H1 (cell line): ENCODE measurements around the gene WDR3. TPM values are rescaled to one million over a fixed set of nuclear protein-coding genes. Genes with fewer than 3 reads are reported as not detected.

Experiments used
- CTCF ChIA-PET: fragments of 300-600 bp; sonication (Branson Sonifier 250); formaldehyde crosslinking; loops from one replicate; lab custom pipeline; 2021; ENCODE audit not compliant: partially characterized antibody; lab: Charles Lee
- POLR2A ChIA-PET: fragments of 300-600 bp; sonication (Branson Sonifier 250); formaldehyde crosslinking; loops from one replicate; lab custom pipeline; 2021; ENCODE audit warnings: inconsistent platforms; ENCODE audit not compliant: partially characterized antibody; lab: Charles Lee
- DNase-seq, 2 experiments: peaks; one replicate each; pipeline versions ENCODE4 v3.0.0 to v3.0.0-alpha.2; 2010 to 2022; ENCODE audit warnings: low spot score in 2 of 2, low read depth in 1 of 2, mixed read lengths in 1 of 2
- FAIRE-seq: peaks from 2 replicates; lab custom pipeline; 2011; peaks lifted over from hg19 to GRCh38; lab: Jason Lieb, UNC
- H2AFZ ChIP-seq: 2 replicates; pipeline ENCODE4 v1.8.1; 2012; ENCODE audit warnings: low read length, inconsistent platforms
- H2AK5ac ChIP-seq: 2 replicates; pipeline ENCODE4 v1.6.1; 2013; ENCODE audit warnings: low read depth, low read length
- H2BK120ac ChIP-seq: replicated peaks from 2 replicates; pipeline ENCODE3; 2013; ENCODE audit warnings: low read depth, low read length, inconsistent platforms
- H2BK12ac ChIP-seq: 2 replicates; pipeline ENCODE4 v1.6.1; 2013; ENCODE audit warnings: low read depth, low read length
- H2BK15ac ChIP-seq: 2 replicates; pipeline ENCODE4 v1.6.1; 2013; ENCODE audit warnings: low read length
- H2BK20ac ChIP-seq: 2 replicates; pipeline ENCODE4 v1.6.1; 2013; ENCODE audit warnings: low read length
- H2BK5ac ChIP-seq: 2 replicates; pipeline ENCODE4 v1.6.1; 2013; ENCODE audit warnings: low read depth, low read length
- H3K14ac ChIP-seq: 2 replicates; pipeline ENCODE4 v1.6.1; 2013; ENCODE audit warnings: inconsistent platforms; ENCODE audit not compliant: insufficient read length
- H3K18ac ChIP-seq: 2 replicates; pipeline ENCODE4 v1.6.1; 2013; ENCODE audit warnings: low read length; ENCODE audit errors: extremely low read depth
- H3K23ac ChIP-seq: 2 replicates; pipeline ENCODE4 v1.6.1; 2013; ENCODE audit warnings: inconsistent platforms; ENCODE audit not compliant: insufficient read length
- H3K23me2 ChIP-seq: 2 replicates; pipeline ENCODE4 v1.6.1; 2013; ENCODE audit warnings: low read depth, low read length
- H3K27ac ChIP-seq: 2 replicates; pipeline ENCODE4 v1.6.1; 2011; ENCODE audit warnings: low read depth, low read length, inconsistent platforms
- H3K27me3 ChIP-seq, 4 experiments: replicated peaks in 1 of 4; 1 replicate in 1 of 4; 2 replicates in 3 of 4; pipeline versions ENCODE4 v1.6.1 to v1.8.1; 2011 to 2013; ENCODE audit warnings: low read length in 3 of 4, mild to moderate bottlenecking in 3 of 4, inconsistent platforms in 2 of 4, mixed read lengths in 2 of 4, moderate library complexity in 1 of 4; ENCODE audit not compliant: control insufficient read depth in 3 of 4, insufficient read depth in 3 of 4; ENCODE audit errors: extremely low read depth in 1 of 4
- H3K36me3 ChIP-seq, 4 experiments: 2 replicates each; pipeline versions ENCODE4 v1.6.1 to v1.8.1; 2011 to 2013; ENCODE audit warnings: mild to moderate bottlenecking in 4 of 4, low read length in 3 of 4, moderate library complexity in 2 of 4, control low read depth in 1 of 4, inconsistent platforms in 1 of 4; ENCODE audit not compliant: insufficient read depth in 4 of 4, control insufficient read depth in 2 of 4
- H3K4ac ChIP-seq: replicated peaks from 2 replicates; pipeline ENCODE3; 2013; ENCODE audit warnings: low read length, low read depth, mixed read lengths, inconsistent platforms; ENCODE audit not compliant: insufficient read length
- H3K4me1 ChIP-seq, 4 experiments: replicated peaks in 1 of 4; 1 replicate in 1 of 4; 2 replicates in 3 of 4; pipeline versions ENCODE4 v1.6.1 to v1.8.1; 2011 to 2013; ENCODE audit warnings: low read length in 3 of 4, inconsistent platforms in 2 of 4, mixed read lengths in 1 of 4; ENCODE audit not compliant: insufficient read depth in 4 of 4, control insufficient read depth in 3 of 4
- H3K4me2 ChIP-seq, 2 experiments: 2 replicates each; pipeline versions ENCODE4 v1.6.1 to v1.8.1; 2011 to 2013; ENCODE audit warnings: low read depth in 2 of 2, low read length in 2 of 2, control low read depth in 1 of 2, inconsistent platforms in 1 of 2, mild to moderate bottlenecking in 1 of 2; ENCODE audit not compliant: insufficient read depth in 1 of 2
- H3K4me3 ChIP-seq, 4 experiments: fragments of 200-600, 300-600 bp in 1 of 4; sonication (generic), shearing (Covaris generic), sonication (Bioruptor Twin) in 1 of 4; 2 replicates each; pipeline versions ENCODE4 v1.5.1 to v1.8.1; 2011 to 2016; ENCODE audit warnings: low read length in 4 of 4, low read depth in 3 of 4, control low read depth in 2 of 4, inconsistent platforms in 2 of 4, mild to moderate bottlenecking in 2 of 4, mixed read lengths in 1 of 4, moderate library complexity in 1 of 4; ENCODE audit not compliant: insufficient read depth in 2 of 4; ENCODE audit errors: extremely low read depth in 1 of 4
- H3K56ac ChIP-seq: replicated peaks from 2 replicates; pipeline ENCODE3; 2013; ENCODE audit warnings: low read depth, mild to moderate bottlenecking, mixed read lengths, low read length, inconsistent platforms; ENCODE audit not compliant: insufficient read length
- H3K79me1 ChIP-seq: 2 replicates; pipeline ENCODE4 v1.6.1; 2013; ENCODE audit warnings: low read depth, low read length, control low read depth
- H3K79me2 ChIP-seq, 2 experiments: 2 replicates each; pipeline versions ENCODE4 v1.6.1 to v1.8.1; 2012 to 2013; ENCODE audit warnings: low read length in 2 of 2, mild to moderate bottlenecking in 2 of 2, inconsistent platforms in 1 of 2; ENCODE audit not compliant: insufficient read depth in 2 of 2, control insufficient read depth in 1 of 2
- H3K9ac ChIP-seq, 4 experiments: replicated peaks in 1 of 4; 1 replicate in 1 of 4; 2 replicates in 3 of 4; pipeline versions ENCODE4 v1.6.1 to v1.8.1; 2011 to 2013; ENCODE audit warnings: low read depth in 3 of 4, low read length in 3 of 4, control low read depth in 2 of 4, mild to moderate bottlenecking in 2 of 4, moderate library complexity in 2 of 4, inconsistent platforms in 1 of 4; ENCODE audit errors: extremely low read depth in 1 of 4
- H3K9me3 ChIP-seq, 2 experiments: 2 replicates each; pipeline versions ENCODE4 v1.6.1 to v1.8.1; 2012 to 2013; ENCODE audit warnings: mild to moderate bottlenecking in 2 of 2, moderate library complexity in 2 of 2, control low read depth in 1 of 2, inconsistent platforms in 1 of 2, low read depth in 1 of 2, low read length in 1 of 2, mixed read lengths in 1 of 2; ENCODE audit not compliant: insufficient read depth in 2 of 2
- H4K20me1 ChIP-seq, 2 experiments: replicated peaks in 1 of 2; 2 replicates each; pipeline versions ENCODE3 to v1.8.1; 2011 to 2013; ENCODE audit warnings: inconsistent platforms in 2 of 2, low read length in 2 of 2, mild to moderate bottlenecking in 1 of 2; ENCODE audit not compliant: insufficient read depth in 2 of 2, control insufficient read depth in 1 of 2
- H4K5ac ChIP-seq: 2 replicates; pipeline ENCODE4 v1.6.1; 2013; ENCODE audit warnings: low read length, low read depth, mixed read lengths, inconsistent platforms; ENCODE audit not compliant: insufficient read length
- H4K8ac ChIP-seq: 2 replicates; pipeline ENCODE4 v1.8.0; 2013; ENCODE audit warnings: mild to moderate bottlenecking, moderate library complexity, low read length, inconsistent platforms; ENCODE audit not compliant: insufficient read depth; ENCODE audit errors: extremely low read depth
- H4K91ac ChIP-seq: replicated peaks from 2 replicates; pipeline ENCODE3; 2013; ENCODE audit warnings: low read length, mixed read lengths, inconsistent platforms; ENCODE audit not compliant: insufficient read length
- ASH2L ChIP-seq: fragments of 200-600, 300-600 bp; sonication (generic); IDR thresholded peaks from one replicate; pipeline ENCODE4 v1.7.1; 2017; ENCODE audit warnings: low read length
- CBX5 ChIP-seq: fragments of 300-800, 300-1000 bp; sonication (generic); IDR thresholded peaks from 2 replicates; pipeline ENCODE4 v1.7.1; 2016; ENCODE audit warnings: antibody characterized with exemption, low read length, low read depth
- CHD1 ChIP-seq: IDR thresholded peaks from 2 replicates; pipeline ENCODE4 v1.6.1; 2012; ENCODE audit warnings: low read depth, low read length, improper control_type of control experiment
- CTBP2 ChIP-seq: IDR thresholded peaks from 2 replicates; pipeline ENCODE4 v1.7.0; 2011; ENCODE audit warnings: borderline replicate concordance, mild to moderate bottlenecking, moderate library complexity, mixed read lengths, low read length; ENCODE audit not compliant: insufficient read depth, insufficient read length
- EGR1 ChIP-seq: IDR thresholded peaks from 2 replicates; pipeline ENCODE4 v1.6.1; 2011; ENCODE audit warnings: low read depth, low read length, borderline replicate concordance
- EZH2 ChIP-seq: fragments of 200-600 bp; sonication (generic); IDR thresholded peaks from 2 replicates; pipeline ENCODE4 v1.7.1; 2012; ENCODE audit warnings: low read depth, mild to moderate bottlenecking, moderate library complexity, low read length, inconsistent platforms; ENCODE audit not compliant: severe bottlenecking
- FOSL1 ChIP-seq: IDR thresholded peaks from 2 replicates; pipeline ENCODE4 v1.6.1; 2011; ENCODE audit warnings: mild to moderate bottlenecking, low read depth, low read length, moderate library complexity; ENCODE audit not compliant: insufficient read depth
- GABPA ChIP-seq: IDR thresholded peaks from 2 replicates; pipeline ENCODE4 v1.6.1; 2011; ENCODE audit warnings: mild to moderate bottlenecking, low read length, moderate library complexity, borderline replicate concordance; ENCODE audit not compliant: insufficient read depth
- HDAC6 ChIP-seq: IDR thresholded peaks from one replicate; pipeline ENCODE4 v1.7.1; 2012; ENCODE audit warnings: low read depth, mild to moderate bottlenecking, inconsistent platforms, low read length, moderate library complexity
- KDM1A ChIP-seq: fragments of 200-600, 300-600 bp; sonication (generic); IDR thresholded peaks from 2 replicates; pipeline ENCODE4 v1.7.1; 2016; ENCODE audit warnings: mild to moderate bottlenecking, low read length, borderline replicate concordance
- KDM4A ChIP-seq: IDR thresholded peaks from one replicate; pipeline ENCODE4 v1.7.1; 2012; ENCODE audit warnings: low read depth, mild to moderate bottlenecking, moderate library complexity, low read length, inconsistent platforms; ENCODE audit not compliant: severe bottlenecking
- KDM5A ChIP-seq: fragments of 200-600 bp; IDR thresholded peaks from 2 replicates; pipeline ENCODE4 v1.7.1; 2012; ENCODE audit warnings: mild to moderate bottlenecking, low read length, inconsistent platforms, mixed read lengths
- SP4 ChIP-seq: IDR thresholded peaks from 2 replicates; pipeline ENCODE4 v1.6.1; 2012; ENCODE audit warnings: low read length, inconsistent platforms
- TBP ChIP-seq: IDR thresholded peaks from 2 replicates; pipeline ENCODE4 v1.6.1; 2011; ENCODE audit warnings: low read depth, low read length, improper control_type of control experiment
- WGBS, 2 experiments: shearing (Covaris generic) in 1 of 2; methylation state at CpG; one replicate each; pipeline versions ENCODE4 v1.1.6 to v1.1.7; 2013 to 2015; ENCODE audit warnings: low lambda C conversion rate in 2 of 2, mixed read lengths in 2 of 2, inconsistent platforms in 1 of 2, low coverage in 1 of 2, missing lambda C conversion rate in 1 of 2; ENCODE audit not compliant: insufficient replicate concordance in 2 of 2, insufficient coverage in 1 of 2, insufficient read length in 1 of 2; ENCODE audit errors: extremely low coverage in 1 of 2, missing lambda C conversion rate in 1 of 2; 5-methylcytosine and 5-hydroxymethylcytosine counted together
- polyA plus RNA-seq, 7 experiments: library from polyadenylated mRNA; depleted of rRNA in 3 of 7; stranded (reverse) in 5 of 7; unstranded in 2 of 7; fragments of >200 nt in 5 of 7; fragments of 200-250 nt in 2 of 7; gene quantifications; 1 replicate in 5 of 7; 2 replicates in 1 of 7; 4 replicates in 1 of 7; pipeline versions ENCODE4 v1.2.1 to v1.2.3, GENCODE V29; 2011 to 2013; ENCODE audit warnings: missing spikeins in 2 of 7, mixed read lengths in 2 of 7
- total RNA-seq: library from RNA; stranded (reverse); fragmentation: NEBNext Ultra II Directional; extraction: Animal tissue kit (Norgen Biotek cat#: 25700); gene quantifications from 2 replicates; pipeline ENCODE4 v1.2.1, GENCODE V29; 2021

WDR3 gene
- total and polyA plus RNA-seq, 2 of the 8 experiments (the other 6 are each of a cell fraction or from before 2014, with no cell fraction given): 18.2 to 67.9 TPM

DNA sequence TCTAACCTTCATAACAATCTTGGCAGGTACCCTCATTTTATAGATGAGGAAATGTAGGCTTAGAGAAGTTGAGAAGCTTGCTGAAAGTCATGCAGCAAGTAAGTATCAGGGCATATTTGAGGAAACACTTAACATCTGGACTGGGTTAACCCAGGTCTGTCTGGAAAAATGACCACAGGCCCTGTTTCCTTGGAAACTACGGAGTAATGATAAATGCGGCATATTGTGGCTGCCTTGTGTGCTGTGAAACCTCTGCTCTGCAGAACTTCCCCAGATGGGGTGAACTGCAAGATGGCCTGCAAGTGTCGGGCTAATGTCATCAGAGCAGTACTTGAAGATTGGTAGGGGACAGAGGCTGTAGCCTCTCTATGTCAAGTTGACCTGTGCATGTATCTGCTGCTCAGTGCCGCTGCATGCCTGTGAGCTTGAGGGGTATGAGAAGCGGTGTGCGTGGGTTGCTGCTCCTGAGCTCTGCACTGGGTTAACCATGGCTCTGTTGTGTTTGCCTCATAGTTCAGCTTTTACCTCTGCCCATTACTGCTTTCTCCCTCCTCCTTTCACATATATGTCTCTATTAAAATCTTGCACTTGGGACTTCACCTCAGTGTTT, 83.1 kb downstream of the WDR3 start:
- no peak overlapping the region for H3K14ac ChIP-seq
- H3K9me3 ChIP-seq: no peaks in the 10 kb centered on the region
- no peak for FAIRE-seq
- H2BK120ac ChIP-seq: no peak overlapping the region
- H3K23me2 ChIP-seq: no peaks in the 10 kb centered on the region
- H3K36me3 ChIP-seq: no peaks in the 10 kb centered on the region
- no peak overlapping the region for H2BK20ac ChIP-seq
- H2BK15ac ChIP-seq: no peak overlapping the region
- no peaks in the 10 kb centered on the region for H4K20me1 ChIP-seq
- H4K91ac ChIP-seq: no peak overlapping the region
- no peaks in the 10 kb centered on the region for H3K27me3 ChIP-seq
- no peak overlapping the region for H2BK12ac ChIP-seq
- no peak overlapping the region for H3K9ac ChIP-seq
- no peaks in the 10 kb centered on the region for H3K79me1 ChIP-seq
- no peak overlapping the region for H3K27ac ChIP-seq
- H2AFZ ChIP-seq: no peak overlapping the region
- no peaks in the 10 kb centered on the region for H3K79me2 ChIP-seq
- H2AK5ac ChIP-seq: no peak overlapping the region
- H3K56ac ChIP-seq: no peak overlapping the region
- H3K4me3 ChIP-seq: no peak overlapping the region
- no peak overlapping the region for H4K5ac ChIP-seq
- 92% methylated on average over 6 of the region's 6 CpGs; no CpG with 5 or more reads in 1 of the 2 experiments for WGBS, 2 experiments
- no peak overlapping the region for H3K23ac ChIP-seq
- H4K8ac ChIP-seq: no peak overlapping the region
- ChIA-PET CTCF (interaction anchor here (1.1 kb wide), 1 partner anchor 9 kb away, joined by 4 read pairs; no protein-coding TSS in a partner anchor), POLR2A (no interaction called here)
- no peaks in the 10 kb centered on the region for H3K4me1 ChIP-seq
- H3K18ac ChIP-seq: no peak overlapping the region
- no peak overlapping the region for H2BK5ac ChIP-seq
- H3K4me2 ChIP-seq: no peak overlapping the region
- no peak overlapping the region for H3K4ac ChIP-seq
- DNase-seq: no peak
- TF ChIP-seq EGR1: no peak
- no peak for TF ChIP-seq SP4
- TF ChIP-seq CBX5: no peak
- TF ChIP-seq CTBP2: no peak
- no peak for TF ChIP-seq TBP
- TF ChIP-seq KDM5A: no peak
- TF ChIP-seq KDM1A: no peak
- TF ChIP-seq EZH2: no peak
- no peak for TF ChIP-seq FOSL1
- no peak for TF ChIP-seq GABPA
- no peak for TF ChIP-seq CHD1
- no peak for TF ChIP-seq ASH2L
- no peak for TF ChIP-seq KDM4A
- no peak for TF ChIP-seq HDAC6
